HG03354 (cell line): ENCODE measurements around the gene DCAF8.
A peak's percentile ranks its signal among the peaks of the same experiment; 100 is the strongest.
"Not testable (repeated sequence)": the region's sequence is repeated elsewhere in the genome, so short reads cannot be mapped to it uniquely, and the experiment has no call there.

Experiments
- ATAC-seq: cut with Tn5 transposase; IDR thresholded peaks from one replicate; pipeline ENCODE4 v1.9.1; 2021; ENCODE audit warnings: mild to moderate bottlenecking; ENCODE audit not compliant: unreplicated experiment, poor library complexity, severe bottlenecking

DCAF8 gene

GRCh38 chr1:160261893-160262794, at the start of gene DCAF8:
Gene DCAF8 (minus strand): TSS chr1:160262549. CDS start chr1:160244008, 18,541 bp downstream.
- peak; percentile 88 for ATAC-seq

GRCh38 chr1:160309571-160309970, 47.2 kb upstream of the DCAF8 start:
- ATAC-seq: no peak

GRCh38 chr1:160309185-160309557, 46.8 kb upstream of the DCAF8 start:
- no peak for ATAC-seq

- no peak for ATAC-seq
Observed at GRCh38 chr1:160308451-160309184, 46.3 kb upstream of the DCAF8 start.

- no peak for ATAC-seq
Observed at GRCh38 chr1:160307118-160307791, 44.9 kb upstream of the DCAF8 start.

- ATAC-seq: no peak
Observed at GRCh38 chr1:160300173-160300572, 37.8 kb upstream of the DCAF8 start.

GRCh38 chr1:160296036-160296435, 33.7 kb upstream of the DCAF8 start:
- no peak for ATAC-seq

- ATAC-seq: no peak
Observed at GRCh38 chr1:160293020-160293968, 30.9 kb upstream of the DCAF8 start.

GRCh38 chr1:160291248-160292220, 29.2 kb upstream of the DCAF8 start:
- ATAC-seq: peak; percentile 83

- not testable (repeated sequence) for ATAC-seq
Observed at GRCh38 chr1:160287769-160288168, 25.4 kb upstream of the DCAF8 start.

- no peak for ATAC-seq
Observed at GRCh38 chr1:160285506-160285905, 23.2 kb upstream of the DCAF8 start.

GRCh38 chr1:160284782-160285344, 22.5 kb upstream of the DCAF8 start, which contains the start of gene PEX19:
Gene PEX19 (minus strand): TSS chr1:160285133. CDS start chr1:160285124, 9 bp downstream.
- peak; percentile 97 for ATAC-seq

- ATAC-seq: peak; percentile 9
Observed at GRCh38 chr1:160284220-160284781, 22.0 kb upstream of the DCAF8 start.

GRCh38 chr1:160282807-160283206, 20.5 kb upstream of the DCAF8 start:
- ATAC-seq: no peak

- no peak for ATAC-seq
Observed at GRCh38 chr1:160277987-160278386, 15.6 kb upstream of the DCAF8 start.

- no peak for ATAC-seq
Observed at GRCh38 chr1:160277330-160277729, 15.0 kb upstream of the DCAF8 start.

GRCh38 chr1:160271025-160271424, 8.7 kb upstream of the DCAF8 start:
- no peak for ATAC-seq
